GM18870 (cell line): ENCODE results near the gene VEGFB.

ENCODE experiments used
- ATAC-seq: cut with Tn5 transposase; IDR thresholded peaks from one replicate; pipeline ENCODE4 v1.9.1; 2021; ENCODE audit warnings: moderate library complexity; ENCODE audit not compliant: unreplicated experiment

The VEGFB gene

GRCh38 chr11:64276653-64277431 is 42.5 kb downstream of the VEGFB start:
- no peak for ATAC-seq

- no peak for ATAC-seq
Observed at GRCh38 chr11:64278576-64279190, 44.3 kb downstream of the VEGFB start.

GRCh38 chr11:64281957-64282770 is 47.8 kb downstream of the VEGFB start:
- ATAC-seq: no peak

GRCh38 chr11:64283092-64283491 is 48.7 kb downstream of the VEGFB start:
- no peak for ATAC-seq

- ATAC-seq: peak; percentile 51
Observed at GRCh38 chr11:64284048-64284961, 49.9 kb downstream of the VEGFB start, which contains the start of gene BAD. BAD (minus strand) TSS chr11:64284665; CDS start chr11:64284368, 297 bp downstream.

- ATAC-seq: peak; percentile 56
Observed at GRCh38 chr11:64284962-64285884, 50.8 kb downstream of the VEGFB start, which contains the start of gene GPR137. GPR137 (plus strand) TSS chr11:64285848; CDS start chr11:64286525, 677 bp downstream.

GRCh38 chr11:64285885-64286800 is 51.8 kb downstream of the VEGFB start:
- no peak for ATAC-seq

GRCh38 chr11:64286801-64287159 is 52.4 kb downstream of the VEGFB start:
- ATAC-seq: no peak

- ATAC-seq: no peak
Observed at GRCh38 chr11:64287676-64288352, 53.4 kb downstream of the VEGFB start.

- ATAC-seq: no peak
Observed at GRCh38 chr11:64288353-64288750, 54.0 kb downstream of the VEGFB start.
